ENCODE data around the gene DUSP5.

- TF ChIP-seq CTCF (IDR thresholded peaks at IDR 0.05) (no peak), EP300 (IDR thresholded peaks at IDR 0.05) (no peak)
Measured at GRCh38 chr10:110462166-110463095, 35.3 kb upstream of the DUSP5 start.

Measured in tibial nerve (tissue), 4 donors.